B cell (primary cell): Measurements from ENCODE around the gene TERB2. TPM values are rescaled to one million over a fixed set of nuclear protein-coding genes. Genes with fewer than 3 reads are reported as not detected.

ENCODE experiments used
- polyA plus RNA-seq: library from polyadenylated mRNA; depleted of rRNA; stranded (reverse); fragments of >200 nt; gene quantifications from 2 replicates; pipeline ENCODE4 v1.2.3, GENCODE V29; 2012
- small RNA-seq: library from RNA; depleted of rRNA; stranded (forward); fragments of <200 nt; gene quantifications from one replicate; pipeline ENCODE3, GENCODE V24; 2012; ENCODE audit warnings: low replicate concordance, low read depth; ENCODE audit not compliant: insufficient read length
- total RNA-seq, 2 donors: library from RNA; stranded (reverse); fragments of 120-200 nt in 1 of 2; gene quantifications; 1 replicate in 1 of 2; 2 replicates in 1 of 2; pipeline versions ENCODE4 v1.2.3 to v1.2.4, GENCODE V29; 2013 to 2022

The TERB2 gene
- total and polyA plus RNA-seq, 2 donors (not counting 1 experiment from before 2014, with no cell fraction given): not detected

Small RNA genes within 50 kb of the gene (small RNA-seq; reads per million reads assigned to genes)
- gene RNU1-78P: not detected
- not detected for gene RNU6-1108P
- not detected for gene RNU6-1332P
- gene RNU6-966P: not detected

Other genes with a start within 250 kb of the TERB2 start
- gene PATL2, start 245.4 kb upstream of the TERB2 start, total RNA-seq: 58.9 and 60.5 TPM in 2 replicates
- 89.4 and 98.8 TPM in 2 replicates for gene PATL2, start 245.4 kb upstream of the TERB2 start, polyA plus RNA-seq
- 3,928 and 3,981 TPM in 2 replicates for gene B2M, start 245.2 kb upstream of the TERB2 start, total RNA-seq
- 9,379 and 17,989 TPM in 2 replicates for gene B2M, start 245.2 kb upstream of the TERB2 start, polyA plus RNA-seq
- 28.6 and 30.8 TPM in 2 replicates for gene TRIM69, start 220.2 kb upstream of the TERB2 start, total RNA-seq
- 6.1 and 12.9 TPM in 2 replicates for gene TRIM69, start 220.2 kb upstream of the TERB2 start, polyA plus RNA-seq
- 24.3 and 25.8 TPM in 2 replicates for gene SORD, start 66.5 kb downstream of the TERB2 start, total RNA-seq
- gene SORD, start 66.5 kb downstream of the TERB2 start, polyA plus RNA-seq: 20.5 and 22.2 TPM in 2 replicates
- 0.29 and 0.32 TPM in 2 replicates for gene DUOX2, start 157.5 kb downstream of the TERB2 start, total RNA-seq
- gene DUOX2, start 157.5 kb downstream of the TERB2 start, polyA plus RNA-seq: not detected in 2 replicates
- gene DUOXA2, start 157.6 kb downstream of the TERB2 start, total RNA-seq: not detected in 2 replicates
- not detected in 2 replicates for gene DUOXA2, start 157.6 kb downstream of the TERB2 start, polyA plus RNA-seq
- gene DUOXA1, start 173.2 kb downstream of the TERB2 start, total RNA-seq: 0.74 TPM in 1 of 2 replicates, not detected in the other
- gene DUOXA1, start 173.2 kb downstream of the TERB2 start, polyA plus RNA-seq: 0.03 and 1.1 TPM in 2 replicates
- 0.15 and 0.27 TPM in 2 replicates for gene DUOX1, start 173.3 kb downstream of the TERB2 start, total RNA-seq
- gene DUOX1, start 173.3 kb downstream of the TERB2 start, polyA plus RNA-seq: not detected in 2 replicates
- gene SHF, start 231.3 kb downstream of the TERB2 start, total RNA-seq: 15.4 and 16.9 TPM in 2 replicates
- 0.76 and 1.6 TPM in 2 replicates for gene SHF, start 231.3 kb downstream of the TERB2 start, polyA plus RNA-seq